Glomerular visceral epithelial cell (primary cell): ENCODE data around the gene SZRD1.

Experiments used
- DNase-seq: peaks from one replicate; pipeline ENCODE4 v3.0.0-alpha.2; 2016; ENCODE audit errors: extremely low spot score

The SZRD1 gene

GRCh38 chr1:16367258-16367967 is 371 bp downstream of the SZRD1 start:
- peak; percentile 90 for DNase-seq

GRCh38 chr1:16367968-16368890 is 1.2 kb downstream of the SZRD1 start:
- DNase-seq = no peak

GRCh38 chr1:16369821-16370220 is 2.8 kb downstream of the SZRD1 start:
- no peak for DNase-seq

- no peak for DNase-seq
These were observed 4.7 kb downstream of the SZRD1 start for GRCh38 chr1:16371725-16372124.

- DNase-seq = no peak
These were observed 5.7 kb downstream of the SZRD1 start for GRCh38 chr1:16372535-16373285.

GRCh38 chr1:16374266-16374665 is 7.2 kb downstream of the SZRD1 start:
- DNase-seq = no peak

GRCh38 chr1:16375521-16376340 is 8.7 kb downstream of the SZRD1 start:
- no peak for DNase-seq

- no peak for DNase-seq
These were observed 9.9 kb downstream of the SZRD1 start for GRCh38 chr1:16376971-16377370.

GRCh38 chr1:16378443-16378842 is 11.4 kb downstream of the SZRD1 start:
- no peak for DNase-seq

- DNase-seq = no peak
These were observed 13.8 kb downstream of the SZRD1 start for GRCh38 chr1:16380868-16381267.

- DNase-seq = no peak
These were observed 16.8 kb downstream of the SZRD1 start for GRCh38 chr1:16383888-16384287.

- DNase-seq = no peak
These were observed 18.8 kb downstream of the SZRD1 start for GRCh38 chr1:16385659-16386453.

GRCh38 chr1:16386454-16387113 is 19.5 kb downstream of the SZRD1 start:
- peak; percentile 85 for DNase-seq

GRCh38 chr1:16387201-16388188 is 20.5 kb downstream of the SZRD1 start:
- no peak for DNase-seq

GRCh38 chr1:16391411-16391810 is 24.4 kb downstream of the SZRD1 start:
- DNase-seq = no peak

GRCh38 chr1:16392740-16393569 is 25.9 kb downstream of the SZRD1 start:
- no peak for DNase-seq

- DNase-seq = no peak
These were observed 26.8 kb downstream of the SZRD1 start for GRCh38 chr1:16393570-16394521.
